Measurements from ENCODE around the gene TBL1XR1. TPM values are rescaled to one million over a fixed set of nuclear protein-coding genes. Genes with fewer than 3 reads are reported as not detected.

Gene TBL1XR1
- total RNA-seq, 1 experiment from 2014 or later: 186 TPM

GRCh38 chr3:177098551-177098950, 98.7 kb downstream of the TBL1XR1 start:
- peaks cover 7% of the 10 kb centered on the region for H3K4me1 ChIP-seq (ENCODE audit: insufficient read depth, low read length, poor library complexity, severe bottlenecking)
- no peak overlapping the region for H3K27ac ChIP-seq (ENCODE audit: low read depth, low read length, poor library complexity, severe bottlenecking)
- no peaks in the 10 kb centered on the region for H3K27me3 ChIP-seq (replicated peaks; ENCODE audit: insufficient read depth, low read depth, low read length, poor library complexity)
- ChIA-PET CTCF (no interaction called here), POLR2A (ENCODE audit: low non-redundant PET) (no interaction called here)
- BruUV-seq (replicated peaks): no TSS peak
- no peak for DNase-seq (ENCODE audit: low spot score)
- TF ChIP-seq EZH2 (IDR thresholded peaks at IDR 0.05; ENCODE audit: borderline replicate concordance, low read depth, low read length, poor library complexity, severe bottlenecking): no peak
- no peak for TF ChIP-seq CTCF (conservative IDR thresholded peaks at IDR 0.05; ENCODE audit: low read depth, low read length)
- H3K9me3 ChIP-seq (ENCODE audit: low read depth, low read length, poor library complexity, severe bottlenecking): peaks cover 11% of the 10 kb centered on the region
- intact Hi-C loops (cut with micrococcal nuclease; ENCODE audit: unreplicated experiment): no loop called here
- H3K36me3 ChIP-seq (ENCODE audit: insufficient read depth, low read length, poor library complexity, severe bottlenecking): no peaks in the 10 kb centered on the region
- H3K4me3 ChIP-seq (ENCODE audit: low read depth, low read length, poor library complexity, severe bottlenecking): no peak overlapping the region

GRCh38 chr3:177096615-177097014, 100.7 kb downstream of the TBL1XR1 start:
- H3K4me1 ChIP-seq (ENCODE audit: insufficient read depth, low read length, poor library complexity, severe bottlenecking): no peaks in the 10 kb centered on the region
- intact Hi-C loops (cut with micrococcal nuclease; ENCODE audit: unreplicated experiment): no loop called here
- peaks cover 25% of the 10 kb centered on the region for H3K9me3 ChIP-seq (ENCODE audit: low read depth, low read length, poor library complexity, severe bottlenecking)
- no peaks in the 10 kb centered on the region for H3K27me3 ChIP-seq (replicated peaks; ENCODE audit: insufficient read depth, low read depth, low read length, poor library complexity)
- H3K36me3 ChIP-seq (ENCODE audit: insufficient read depth, low read length, poor library complexity, severe bottlenecking): peaks cover 13% of the 10 kb centered on the region
- TSS peak; percentile 10 for BruUV-seq (replicated peaks)
- H3K4me3 ChIP-seq (ENCODE audit: low read depth, low read length, poor library complexity, severe bottlenecking): no peak overlapping the region
- ChIA-PET POLR2A (ENCODE audit: low non-redundant PET) (no interaction called here), CTCF (no interaction called here)
- no peak overlapping the region for H3K27ac ChIP-seq (ENCODE audit: low read depth, low read length, poor library complexity, severe bottlenecking)
- DNase-seq (ENCODE audit: low spot score): no peak
- no peak for TF ChIP-seq EZH2 (IDR thresholded peaks at IDR 0.05; ENCODE audit: borderline replicate concordance, low read depth, low read length, poor library complexity, severe bottlenecking)
- TF ChIP-seq CTCF (conservative IDR thresholded peaks at IDR 0.05; ENCODE audit: low read depth, low read length): no peak

GRCh38 chr3:177093966-177094365, 103.3 kb downstream of the TBL1XR1 start:
- BruUV-seq (replicated peaks): no TSS peak
- no peak for TF ChIP-seq CTCF (conservative IDR thresholded peaks at IDR 0.05; ENCODE audit: low read depth, low read length)
- no peak for TF ChIP-seq EZH2 (IDR thresholded peaks at IDR 0.05; ENCODE audit: borderline replicate concordance, low read depth, low read length, poor library complexity, severe bottlenecking)
- CTCF ChIA-PET: no interaction called here
- intact Hi-C loops (cut with micrococcal nuclease; ENCODE audit: unreplicated experiment): no loop called here
- POLR2A ChIA-PET (ENCODE audit: low non-redundant PET): no interaction called here
- DNase-seq (ENCODE audit: low spot score): no peak
- H3K9me3 ChIP-seq (ENCODE audit: low read depth, low read length, poor library complexity, severe bottlenecking): peaks cover 25% of the 10 kb centered on the region
- H3K36me3 ChIP-seq (ENCODE audit: insufficient read depth, low read length, poor library complexity, severe bottlenecking): peaks cover 15% of the 10 kb centered on the region
- no peak overlapping the region for H3K4me3 ChIP-seq (ENCODE audit: low read depth, low read length, poor library complexity, severe bottlenecking)
- no peaks in the 10 kb centered on the region for H3K27me3 ChIP-seq (replicated peaks; ENCODE audit: insufficient read depth, low read depth, low read length, poor library complexity)
- H3K4me1 ChIP-seq (ENCODE audit: insufficient read depth, low read length, poor library complexity, severe bottlenecking): no peaks in the 10 kb centered on the region
- no peak overlapping the region for H3K27ac ChIP-seq (ENCODE audit: low read depth, low read length, poor library complexity, severe bottlenecking)
